ENCODE results near the gene SIGLEC7. TPM values are rescaled to one million over a fixed set of nuclear protein-coding genes. Genes with fewer than 3 reads are reported as not detected.
"Not testable (repeated sequence)": the region's sequence is repeated elsewhere in the genome, so short reads cannot be mapped to it uniquely, and the experiment has no call there.

SIGLEC7 gene
- total RNA-seq, 4 donors from 2014 or later, result 0.54 to 1.0 TPM; not detected in 2

- TF ChIP-seq CTCF (IDR thresholded peaks at IDR 0.05) (no peak), POLR2A (IDR thresholded peaks at IDR 0.05) (no peak)
- Histone ChIP-seq H3K36me3 (no peaks in the 10 kb centered on the region), H3K4me3 (replicated peaks in 1 of 3) (no peak overlapping the region), H3K4me1 (no peaks in the 10 kb centered on the region), H3K9me3 (no peaks in the 10 kb centered on the region), H3K27ac (no peak overlapping the region), H3K27me3 (no peaks in the 10 kb centered on the region)
- no peak for DNase-seq
- intact Hi-C loops (cut with DNase I), result no loop called here
- WGBS, 2 donors, result 75 to 79% methylated on average over 8 to 9 of the region's 9 CpGs
Measured at GRCh38 chr19:51137792-51138425, 4.2 kb upstream of the SIGLEC7 start.

- no peaks in the 10 kb centered on the region for H3K4me1 ChIP-seq
- H3K27ac ChIP-seq, result no peak overlapping the region
- no peaks in the 10 kb centered on the region for H3K9me3 ChIP-seq
- 55 to 62% methylated on average over 4 to 6 of the region's 6 CpGs for WGBS, 2 donors
- DNase-seq, result no peak
- no peaks in the 10 kb centered on the region for H3K36me3 ChIP-seq
- intact Hi-C loops (cut with DNase I), result no loop called here
- no peak overlapping the region for H3K4me3 ChIP-seq (replicated peaks in 1 of 3)
- no peaks in the 10 kb centered on the region for H3K27me3 ChIP-seq
- TF ChIP-seq POLR2A (IDR thresholded peaks at IDR 0.05), result no peak
- no peak for TF ChIP-seq CTCF (IDR thresholded peaks at IDR 0.05)
Measured at GRCh38 chr19:51138549-51138979, 3.5 kb upstream of the SIGLEC7 start.

- Histone ChIP-seq H3K4me3 (replicated peaks in 1 of 3) (no peak overlapping the region), H3K27me3 (no peaks in the 10 kb centered on the region), H3K9me3 (no peaks in the 10 kb centered on the region), H3K27ac (no peak overlapping the region), H3K36me3 (no peaks in the 10 kb centered on the region), H3K4me1 (no peaks in the 10 kb centered on the region)
- no peak for TF ChIP-seq POLR2A (IDR thresholded peaks at IDR 0.05)
- no peak for TF ChIP-seq CTCF (IDR thresholded peaks at IDR 0.05)
- 71 to 76% methylated on average over 4 of the region's 4 CpGs for WGBS, 2 donors
- intact Hi-C loops (cut with DNase I), result no loop called here
- DNase-seq, result no peak
Measured at GRCh38 chr19:51139299-51140014, 2.6 kb upstream of the SIGLEC7 start.

GRCh38 chr19:51140441-51140840 lies 1.7 kb upstream of the SIGLEC7 start:
- no peak for DNase-seq
- Histone ChIP-seq H3K9me3 (no peaks in the 10 kb centered on the region), H3K27ac (no peak overlapping the region), H3K4me3 (replicated peaks in 1 of 3) (no peak overlapping the region), H3K27me3 (no peaks in the 10 kb centered on the region), H3K36me3 (no peaks in the 10 kb centered on the region), H3K4me1 (no peaks in the 10 kb centered on the region)
- intact Hi-C loops (cut with DNase I), result no loop called here
- no peak for TF ChIP-seq CTCF (IDR thresholded peaks at IDR 0.05)
- no peak for TF ChIP-seq POLR2A (IDR thresholded peaks at IDR 0.05)
- 51 to 60% methylated on average over 6 of the region's 6 CpGs for WGBS, 2 donors

- TF ChIP-seq CTCF (IDR thresholded peaks at IDR 0.05) (no peak), POLR2A (IDR thresholded peaks at IDR 0.05) (no peak)
- Histone ChIP-seq H3K4me3 (replicated peaks in 1 of 3) (no peak overlapping the region), H3K27ac (no peak overlapping the region), H3K27me3 (no peaks in the 10 kb centered on the region), H3K4me1 (no peaks in the 10 kb centered on the region), H3K9me3 (no peaks in the 10 kb centered on the region), H3K36me3 (no peaks in the 10 kb centered on the region)
- WGBS, 2 donors, result 88 to 89% methylated on average over 6 of the region's 6 CpGs
- intact Hi-C loops (cut with DNase I), result no loop called here
- DNase-seq, result no peak
Measured at GRCh38 chr19:51141181-51141580, 920 bp upstream of the SIGLEC7 start.

GRCh38 chr19:51142809-51143475 lies 841 bp downstream of the SIGLEC7 start:
- H3K4me1 ChIP-seq; H3K27ac ChIP-seq; intact Hi-C loops (cut with DNase I); H3K9me3 ChIP-seq; H3K36me3 ChIP-seq; H3K4me3 ChIP-seq (replicated peaks in 1 of 3); H3K27me3 ChIP-seq; DNase-seq: not testable (repeated sequence)
- 81% methylated on average over 9 to 11 of the region's 15 CpGs for WGBS, 2 donors

All from thyroid gland (tissue), 4 donors.